ENCODE data around the gene ATPAF2.
A peak's percentile ranks its signal among the peaks of the same experiment; 100 is the strongest.
"Not testable (repeated sequence)": the region's sequence is repeated elsewhere in the genome, so short reads cannot be mapped to it uniquely, and the experiment has no call there.

The ATPAF2 gene

DNA sequence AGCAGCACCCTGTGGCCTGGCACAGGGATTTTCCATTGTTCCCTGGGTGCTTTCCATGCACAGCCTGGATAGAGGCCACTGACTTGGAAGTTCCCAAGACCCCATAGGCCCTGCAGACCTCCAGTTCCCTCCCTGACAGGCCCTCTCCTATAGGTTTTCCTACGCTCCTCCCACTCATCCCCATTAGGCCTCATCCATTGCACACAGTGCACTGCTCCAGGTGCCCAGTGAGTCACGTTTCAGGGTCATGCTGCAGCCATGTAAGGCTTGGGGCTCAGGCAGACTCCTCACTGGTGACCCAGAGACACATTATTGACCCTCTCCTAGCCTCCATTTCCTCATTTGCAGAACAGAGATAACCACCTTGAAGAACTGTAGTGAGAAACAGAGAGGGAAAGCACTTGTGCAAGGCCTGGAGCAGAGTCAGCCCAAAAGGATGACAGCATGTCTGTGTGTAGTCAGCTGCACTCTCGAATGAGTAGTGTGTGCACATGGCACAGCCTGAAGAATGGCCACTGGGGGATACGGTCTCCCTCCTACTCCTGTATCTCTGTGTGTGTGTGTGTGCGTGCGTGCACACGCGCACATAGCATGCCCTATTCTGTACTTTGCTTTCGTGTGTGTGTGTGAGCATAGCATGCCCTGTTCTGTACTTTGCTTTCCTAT is 39.5 kb downstream of the ATPAF2 start:
- no peaks in the 10 kb centered on the region for H3K9me3 Mint-ChIP-seq
- H3K27ac Mint-ChIP-seq, result no peak overlapping the region
- TF ChIP-seq CTCF (IDR thresholded peaks at IDR 0.05), result no peak
- no peak for DNase-seq
- H3K4me3 Mint-ChIP-seq, result no peak overlapping the region
- H3K4me1 Mint-ChIP-seq, result peaks cover 27% of the 10 kb centered on the region
- H3K36me3 Mint-ChIP-seq (ENCODE audit: low read depth), result no peaks in the 10 kb centered on the region
- peaks cover 2% of the 10 kb centered on the region for H3K27me3 Mint-ChIP-seq (ENCODE audit: low read depth, poor library complexity)

- Mint-ChIP-seq H3K4me1 (peaks cover 29% of the 10 kb centered on the region), H3K27me3 (ENCODE audit: low read depth, poor library complexity) (peaks cover 4% of the 10 kb centered on the region), H3K27ac (no peak overlapping the region), H3K9me3 (no peaks in the 10 kb centered on the region), H3K4me3 (no peak overlapping the region), H3K36me3 (ENCODE audit: low read depth) (no peaks in the 10 kb centered on the region)
- no peak for DNase-seq
- no peak for TF ChIP-seq CTCF (IDR thresholded peaks at IDR 0.05)
Observed at GRCh38 chr17:17998934-17999333, 40.0 kb downstream of the ATPAF2 start.

GRCh38 chr17:17995887-17996286 is 43.1 kb downstream of the ATPAF2 start:
- H3K4me1 Mint-ChIP-seq, result peaks cover 29% of the 10 kb centered on the region
- H3K9me3 Mint-ChIP-seq; H3K27ac Mint-ChIP-seq; H3K4me3 Mint-ChIP-seq; H3K27me3 Mint-ChIP-seq (ENCODE audit: low read depth, poor library complexity); H3K36me3 Mint-ChIP-seq (ENCODE audit: low read depth); DNase-seq: not testable (repeated sequence)

DNA sequence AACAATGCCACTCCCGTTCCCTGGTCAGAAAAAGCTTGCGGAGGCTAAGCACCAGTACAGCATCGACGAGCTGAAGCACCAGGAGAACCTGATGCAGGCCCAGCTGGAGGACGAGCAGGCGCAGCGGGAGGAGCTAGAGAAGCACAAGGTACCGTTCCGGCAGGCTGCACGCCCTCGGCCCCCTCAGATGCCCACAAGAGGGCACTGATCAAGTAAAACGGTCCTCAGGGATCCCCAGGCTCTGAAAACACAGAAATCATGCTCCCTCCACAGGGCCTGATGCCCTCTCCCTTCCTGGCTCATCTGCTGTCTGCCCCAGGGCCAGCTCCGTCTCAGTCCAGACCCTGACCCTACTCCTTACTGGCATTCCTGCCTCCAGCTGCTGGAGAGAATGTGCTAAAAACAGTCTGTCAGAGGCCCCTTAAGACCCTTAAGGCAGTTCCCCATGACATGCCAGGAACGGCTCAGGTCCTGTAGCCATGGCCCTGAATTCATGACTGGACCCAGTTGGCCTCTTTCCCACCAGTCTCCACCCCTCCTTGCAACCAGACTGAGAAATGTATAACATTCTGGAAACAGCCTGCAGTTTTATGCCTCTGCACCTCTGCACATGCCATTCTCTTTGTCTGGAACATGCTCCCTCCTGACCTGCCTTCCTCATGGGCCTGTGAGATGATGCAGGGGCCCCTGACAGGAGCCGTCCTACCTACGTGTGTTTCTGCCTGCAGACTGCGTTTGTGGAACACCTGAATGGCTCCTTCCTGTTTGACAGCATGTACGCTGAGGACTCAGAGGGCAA is 44.5 kb downstream of the ATPAF2 start:
- Mint-ChIP-seq H3K27me3 (ENCODE audit: low read depth, poor library complexity) (peaks cover 5% of the 10 kb centered on the region), H3K27ac (no peak overlapping the region), H3K4me3 (no peak overlapping the region), H3K36me3 (ENCODE audit: low read depth) (no peaks in the 10 kb centered on the region), H3K9me3 (no peaks in the 10 kb centered on the region), H3K4me1 (peaks cover 26% of the 10 kb centered on the region)
- peak; percentile 37 for TF ChIP-seq CTCF (IDR thresholded peaks at IDR 0.05)
- DNase-seq, result peak; percentile 43

GRCh38 chr17:17993852-17994251 is 45.1 kb downstream of the ATPAF2 start:
- Mint-ChIP-seq H3K27ac (no peak overlapping the region), H3K9me3 (no peaks in the 10 kb centered on the region), H3K4me1 (peaks cover 26% of the 10 kb centered on the region), H3K27me3 (ENCODE audit: low read depth, poor library complexity) (peaks cover 7% of the 10 kb centered on the region), H3K36me3 (ENCODE audit: low read depth) (no peaks in the 10 kb centered on the region), H3K4me3 (no peak overlapping the region)
- no peak for TF ChIP-seq CTCF (IDR thresholded peaks at IDR 0.05)
- DNase-seq, result no peak

- H3K27me3 Mint-ChIP-seq (ENCODE audit: low read depth, poor library complexity), result peaks cover 9% of the 10 kb centered on the region
- no peak for DNase-seq
- H3K9me3 Mint-ChIP-seq, result no peaks in the 10 kb centered on the region
- H3K36me3 Mint-ChIP-seq (ENCODE audit: low read depth), result no peaks in the 10 kb centered on the region
- TF ChIP-seq CTCF (IDR thresholded peaks at IDR 0.05), result no peak
- H3K27ac Mint-ChIP-seq, result no peak overlapping the region
- H3K4me3 Mint-ChIP-seq, result no peak overlapping the region
- peaks cover 27% of the 10 kb centered on the region for H3K4me1 Mint-ChIP-seq
Observed at GRCh38 chr17:17993366-17993765, 45.6 kb downstream of the ATPAF2 start.

Data from nephron progenitor cell (in vitro differentiated cells).